ENCODE results near the gene HOTAIR. TPM values are rescaled to one million over a fixed set of nuclear protein-coding genes. Genes with fewer than 3 reads are reported as not detected.

HOTAIR gene
- total RNA-seq, 1 experiment from 2014 or later = not detected

DNA sequence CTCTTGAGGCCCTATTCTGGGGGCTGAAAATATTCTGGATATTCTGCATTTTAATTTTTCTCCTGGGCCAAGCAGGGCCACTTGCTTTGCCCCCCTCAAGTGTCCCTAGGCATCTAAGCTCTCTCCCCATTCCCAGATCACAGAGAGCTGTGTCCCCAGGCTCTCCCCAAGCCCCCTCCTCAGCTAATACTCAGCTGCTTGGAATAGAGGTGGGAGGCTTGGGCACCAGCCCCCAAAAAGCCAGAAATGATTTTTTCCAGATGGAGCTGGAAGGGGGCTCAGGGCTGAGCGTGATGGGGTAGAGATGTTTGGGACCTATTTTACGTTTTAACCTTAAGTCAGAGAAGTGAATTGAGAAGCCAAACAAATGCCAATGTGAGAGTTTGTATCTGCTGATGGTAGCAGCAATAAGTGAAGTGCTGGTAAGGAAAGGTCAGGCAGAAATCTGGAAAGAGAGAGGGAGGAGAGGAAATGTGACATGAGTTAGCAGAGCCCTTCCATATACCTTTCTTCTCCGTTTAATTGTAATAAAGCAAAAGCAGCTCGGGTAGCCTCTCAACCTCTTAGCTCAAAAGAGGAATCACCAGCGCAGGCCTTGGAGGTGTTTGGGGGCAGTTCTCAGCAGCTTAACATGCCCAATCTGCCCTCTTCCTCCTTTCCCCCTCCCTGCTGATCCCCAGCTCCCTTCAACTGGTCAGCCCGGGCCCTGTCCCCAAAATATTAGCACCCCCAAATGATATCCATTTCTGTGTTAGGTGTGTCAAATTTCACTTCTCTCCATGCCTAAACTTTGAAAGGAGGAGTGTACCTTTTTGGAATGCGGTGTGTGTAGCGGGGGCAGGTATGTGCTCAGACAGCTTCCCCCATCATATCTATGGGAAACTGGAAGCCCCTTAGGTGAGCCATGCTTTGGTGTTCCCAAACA lies 48.5 kb upstream of the HOTAIR start:
- Histone ChIP-seq H4K5ac (ENCODE audit: insufficient read length, low read depth, low read length) (no peak overlapping the region), H3K23ac (ENCODE audit: insufficient read length, low read depth, low read length) (no peak overlapping the region), H2BK12ac (ENCODE audit: insufficient read length, low read depth, low read length) (no peak overlapping the region), H3K79me2 (ENCODE audit: insufficient read depth, low read length) (no peaks in the 10 kb centered on the region), H3K4ac (ENCODE audit: low read depth, low read length) (no peak overlapping the region), H3K4me2 (ENCODE audit: insufficient read depth, insufficient read length, low read length) (no peak overlapping the region), H3T11ph (ENCODE audit: low read length) (no peak overlapping the region), H2BK5ac (ENCODE audit: insufficient read length, low read length) (no peak overlapping the region), H2BK15ac (ENCODE audit: low read depth, low read length) (no peak overlapping the region), H3K9me3 (ENCODE audit: control insufficient read depth, low read depth, low read length) (no peaks in the 10 kb centered on the region), H2BK20ac (ENCODE audit: low read depth, low read length, poor library complexity, severe bottlenecking) (no peak overlapping the region), H3K79me1 (ENCODE audit: insufficient read depth, low read depth, low read length, poor library complexity, severe bottlenecking) (no peaks in the 10 kb centered on the region), H3K27ac (ENCODE audit: insufficient read length, low read depth, low read length) (no peak overlapping the region), H3K23me2 (ENCODE audit: insufficient read length, low read depth, low read length, poor library complexity, severe bottlenecking) (peaks cover under 1% of the 10 kb centered on the region), H4K91ac (ENCODE audit: insufficient read length, low read depth, low read length) (no peak overlapping the region), H2BK120ac (ENCODE audit: low read depth, low read length, poor library complexity, severe bottlenecking) (no peak overlapping the region), H2AFZ (ENCODE audit: low read length) (no peak overlapping the region), H3K14ac (ENCODE audit: insufficient read depth, low read length) (no peak overlapping the region), H3K56ac (ENCODE audit: insufficient read length, low read depth, low read length) (no peak overlapping the region), H4K20me1 (ENCODE audit: control insufficient read depth, insufficient read depth, insufficient read length) (no peaks in the 10 kb centered on the region), H3K4me1 (ENCODE audit: insufficient read depth, low read length) (no peaks in the 10 kb centered on the region), H3K9ac (ENCODE audit: extremely low read depth, insufficient read length, low read length) (no peak overlapping the region), H3K27me3 (ENCODE audit: insufficient read depth, low read length) (peaks cover 97% of the 10 kb centered on the region), H2AK5ac (ENCODE audit: insufficient read length, low read length) (no peak overlapping the region), H3K18ac (ENCODE audit: insufficient read length, low read depth, low read length) (no peak overlapping the region), H4K8ac (replicated peaks; ENCODE audit: insufficient read length, low read depth, low read length) (no peak overlapping the region)
- peaks cover 100% of the 10 kb centered on the region for H3K27me3 Mint-ChIP-seq (ENCODE audit: low read depth)
- no peak overlapping the region for H3K4me3 Mint-ChIP-seq
- TF ChIP-seq, protein P1, sequence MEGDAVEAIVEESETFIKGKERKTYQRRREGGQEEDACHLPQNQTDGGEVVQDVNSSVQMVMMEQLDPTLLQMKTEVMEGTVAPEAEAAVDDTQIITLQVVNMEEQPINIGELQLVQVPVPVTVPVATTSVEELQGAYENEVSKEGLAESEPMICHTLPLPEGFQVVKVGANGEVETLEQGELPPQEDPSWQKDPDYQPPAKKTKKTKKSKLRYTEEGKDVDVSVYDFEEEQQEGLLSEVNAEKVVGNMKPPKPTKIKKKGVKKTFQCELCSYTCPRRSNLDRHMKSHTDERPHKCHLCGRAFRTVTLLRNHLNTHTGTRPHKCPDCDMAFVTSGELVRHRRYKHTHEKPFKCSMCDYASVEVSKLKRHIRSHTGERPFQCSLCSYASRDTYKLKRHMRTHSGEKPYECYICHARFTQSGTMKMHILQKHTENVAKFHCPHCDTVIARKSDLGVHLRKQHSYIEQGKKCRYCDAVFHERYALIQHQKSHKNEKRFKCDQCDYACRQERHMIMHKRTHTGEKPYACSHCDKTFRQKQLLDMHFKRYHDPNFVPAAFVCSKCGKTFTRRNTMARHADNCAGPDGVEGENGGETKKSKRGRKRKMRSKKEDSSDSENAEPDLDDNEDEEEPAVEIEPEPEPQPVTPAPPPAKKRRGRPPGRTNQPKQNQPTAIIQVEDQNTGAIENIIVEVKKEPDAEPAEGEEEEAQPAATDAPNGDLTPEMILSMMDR (conservative IDR thresholded peaks at IDR 0.05) = no peak
- H3K4me1 Mint-ChIP-seq = peaks cover 7 to 18% of the 10 kb centered on the region in 2 experiments
- peaks cover 2 to 5% of the 10 kb centered on the region in 2 experiments; a peak in 4 of 5 replicates for H3K9me3 Mint-ChIP-seq
- no peak for DNase-seq
- H3K36me3 Mint-ChIP-seq (ENCODE audit: insufficient read depth in 1 of 3, low read depth in 3 of 3) = no peaks in the 10 kb centered on the region
- H3K27ac Mint-ChIP-seq = no peak overlapping the region
- no CpG with 5 or more reads among the region's 8 CpGs for WGBS (ENCODE audit: extremely low coverage, insufficient read length, low lambda C conversion rate)
